ACC112 (cell line): ENCODE data around the gene FBP2.

Source experiments
- H2AFZ ChIP-seq: fragments of 200-600 bp; sonication (generic); one replicate; pipeline ENCODE4 v1.6.0; 2017; ENCODE audit warnings: antibody characterized with exemption, low read length; ENCODE audit not compliant: unreplicated experiment
- H3K27ac ChIP-seq: fragments of 200-600 bp; sonication (generic); 2 replicates; pipeline ENCODE4 v1.5.1; 2014; ENCODE audit warnings: low read depth, mild to moderate bottlenecking, antibody characterized with exemption, low read length, moderate library complexity
- H3K27me3 ChIP-seq: fragments of 200-600 bp; sonication (generic); 2 replicates; pipeline ENCODE4 v1.6.1; 2014; ENCODE audit warnings: mild to moderate bottlenecking, antibody characterized with exemption, low read length, moderate library complexity, mixed read lengths; ENCODE audit not compliant: insufficient read depth
- H3K36me3 ChIP-seq: fragments of 200-600 bp; sonication (generic); 2 replicates; pipeline ENCODE4 v1.6.1; 2016; ENCODE audit warnings: mild to moderate bottlenecking, antibody characterized with exemption, low read length, moderate library complexity, mixed read lengths; ENCODE audit not compliant: insufficient read depth
- H3K4me1 ChIP-seq: fragments of 200-600 bp; sonication (generic); one replicate; pipeline ENCODE4 v1.6.1; 2016; ENCODE audit warnings: low read length, mixed read lengths; ENCODE audit not compliant: insufficient read depth, unreplicated experiment, control insufficient read depth
- H3K4me3 ChIP-seq: fragments of 200-600 bp; sonication (generic); 2 replicates; pipeline ENCODE4 v1.5.1; 2014; ENCODE audit warnings: mild to moderate bottlenecking, low read depth, low read length
- H3K79me2 ChIP-seq: fragments of 200-600 bp; sonication (generic); one replicate; pipeline ENCODE4 v1.6.0; 2016; ENCODE audit warnings: low read length; ENCODE audit not compliant: control insufficient read depth, unreplicated experiment, insufficient read depth

FBP2 gene

GRCh38 chr9:94627287-94627686 lies 33.7 kb upstream of the FBP2 start:
- no peaks in the 10 kb centered on the region for H3K4me1 ChIP-seq
- no peak overlapping the region for H3K4me3 ChIP-seq
- H2AFZ ChIP-seq: no peak overlapping the region
- no peak overlapping the region for H3K27ac ChIP-seq
- H3K27me3 ChIP-seq: peaks cover 13% of the 10 kb centered on the region
- H3K36me3 ChIP-seq: no peaks in the 10 kb centered on the region
- no peaks in the 10 kb centered on the region for H3K79me2 ChIP-seq

DNA sequence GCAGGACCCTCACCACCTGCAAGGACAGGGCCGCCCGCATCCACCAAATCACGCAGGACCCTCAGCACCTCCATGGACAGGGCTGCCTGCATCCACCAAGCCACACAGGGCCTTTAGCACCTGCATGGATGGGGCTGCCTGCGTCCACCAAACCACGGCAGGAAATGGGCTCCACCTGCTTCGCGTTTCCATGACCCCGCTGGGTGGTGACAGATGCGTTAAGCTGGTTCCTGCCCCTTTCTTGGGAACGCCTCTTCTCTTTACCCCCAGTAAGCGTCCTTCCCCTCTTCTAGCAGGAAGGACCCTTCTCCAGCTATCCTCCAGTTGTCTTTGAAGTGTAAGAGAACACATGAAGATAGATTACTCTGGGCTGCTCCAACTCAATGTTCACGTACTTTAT lies 32.2 kb upstream of the FBP2 start:
- Histone ChIP-seq H3K36me3 (no peaks in the 10 kb centered on the region), H3K27me3 (0 out of 2 replicates have a peak, but pooled peaks cover 2% of the 10 kb centered on the region), H3K4me3 (no peak overlapping the region), H3K79me2 (no peaks in the 10 kb centered on the region), H3K4me1 (no peaks in the 10 kb centered on the region), H2AFZ (no peak overlapping the region), H3K27ac (no peak overlapping the region)

- H3K27me3 ChIP-seq: no peaks in the 10 kb centered on the region
- no peak overlapping the region for H2AFZ ChIP-seq
- H3K4me3 ChIP-seq: no peak overlapping the region
- no peak overlapping the region for H3K27ac ChIP-seq
- H3K36me3 ChIP-seq: no peaks in the 10 kb centered on the region
- H3K79me2 ChIP-seq: no peaks in the 10 kb centered on the region
- H3K4me1 ChIP-seq: no peaks in the 10 kb centered on the region
These were observed 31.0 kb upstream of the FBP2 start for GRCh38 chr9:94624629-94625028.

GRCh38 chr9:94623253-94623652 lies 29.6 kb upstream of the FBP2 start:
- Histone ChIP-seq H2AFZ (no peak overlapping the region), H3K79me2 (no peaks in the 10 kb centered on the region), H3K27me3 (no peaks in the 10 kb centered on the region), H3K4me3 (no peak overlapping the region), H3K36me3 (no peaks in the 10 kb centered on the region), H3K27ac (no peak overlapping the region), H3K4me1 (no peaks in the 10 kb centered on the region)

DNA sequence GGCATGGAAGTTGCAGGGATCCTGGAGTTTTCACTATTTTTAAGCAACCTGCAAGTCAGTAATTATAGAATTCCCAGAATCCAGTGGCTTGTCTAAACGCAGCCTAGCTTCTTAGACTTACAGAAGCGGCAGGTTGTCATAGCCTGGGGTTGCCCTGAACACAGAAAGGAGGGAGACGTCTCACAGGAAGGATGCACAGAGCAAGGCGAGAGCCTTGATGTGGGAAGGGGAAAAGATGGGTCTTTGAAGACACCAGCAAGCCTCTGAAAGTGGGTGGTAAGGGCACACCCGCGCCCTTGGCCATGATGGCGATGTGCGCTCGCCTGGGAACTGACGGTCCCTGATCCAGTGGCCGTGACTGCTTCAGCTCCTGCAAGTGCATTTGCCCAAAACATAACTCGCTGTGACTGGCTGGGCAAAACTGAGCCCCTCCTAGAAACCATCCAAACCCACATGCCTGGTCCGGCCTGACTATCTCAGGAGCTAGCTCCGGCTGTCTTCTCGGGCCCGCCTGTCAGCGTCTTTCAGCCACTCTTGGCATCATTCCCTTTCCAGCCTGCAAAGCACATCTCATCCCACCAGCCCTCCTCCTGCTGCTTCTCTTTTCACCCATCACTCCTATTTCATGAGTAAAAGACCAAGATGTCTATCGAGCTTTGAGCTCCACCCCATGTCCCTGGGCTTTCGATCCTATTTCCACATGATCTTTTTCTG lies 28.6 kb upstream of the FBP2 start:
- Histone ChIP-seq H3K4me3 (no peak overlapping the region), H3K4me1 (no peaks in the 10 kb centered on the region), H3K36me3 (no peaks in the 10 kb centered on the region), H2AFZ (no peak overlapping the region), H3K79me2 (no peaks in the 10 kb centered on the region), H3K27me3 (no peaks in the 10 kb centered on the region), H3K27ac (no peak overlapping the region)

- Histone ChIP-seq H3K79me2 (no peaks in the 10 kb centered on the region), H3K4me3 (no peak overlapping the region), H3K27me3 (no peaks in the 10 kb centered on the region), H2AFZ (no peak overlapping the region), H3K36me3 (no peaks in the 10 kb centered on the region), H3K4me1 (no peaks in the 10 kb centered on the region), H3K27ac (no peak overlapping the region)
These were observed 25.4 kb upstream of the FBP2 start for GRCh38 chr9:94619026-94619425.

DNA sequence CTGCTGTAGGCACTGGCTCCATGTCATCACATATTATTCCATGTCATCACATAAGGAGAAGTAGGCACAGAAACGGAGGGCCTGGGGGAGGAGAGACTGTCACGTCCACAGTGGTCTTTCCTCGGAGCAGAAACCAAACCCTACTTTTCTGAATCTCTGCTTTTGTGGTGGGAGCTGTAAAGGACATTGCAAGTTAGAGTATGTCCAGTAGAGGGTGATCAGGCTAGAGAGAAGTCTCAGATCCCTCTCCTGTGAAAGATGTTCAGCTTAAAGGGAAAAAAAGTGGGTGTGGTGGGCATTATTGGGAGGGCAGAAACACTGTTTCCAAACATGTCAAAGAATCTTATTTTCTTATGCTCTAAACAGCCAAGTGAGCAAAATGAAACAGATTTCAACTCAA lies 19.4 kb upstream of the FBP2 start:
- H3K79me2 ChIP-seq: no peaks in the 10 kb centered on the region

GRCh38 chr9:94612071-94612470 lies 18.4 kb upstream of the FBP2 start:
- no peaks in the 10 kb centered on the region for H3K4me1 ChIP-seq
- H3K79me2 ChIP-seq: no peaks in the 10 kb centered on the region
- H3K27ac ChIP-seq: no peak overlapping the region
- no peak overlapping the region for H3K4me3 ChIP-seq
- H3K36me3 ChIP-seq: no peaks in the 10 kb centered on the region
- H2AFZ ChIP-seq: no peak overlapping the region
- H3K27me3 ChIP-seq: peaks cover 17% of the 10 kb centered on the region; the same call in 1 of the 2 replicates

More for the DNA sequence above, 19.4 kb upstream of the FBP2 start:
- H3K4me1 ChIP-seq: no peaks in the 10 kb centered on the region
- peaks cover 11% of the 10 kb centered on the region; the same call in 1 of the 2 replicates for H3K27me3 ChIP-seq
- H2AFZ ChIP-seq: no peak overlapping the region
- H3K4me3 ChIP-seq: no peak overlapping the region
- H3K36me3 ChIP-seq: no peaks in the 10 kb centered on the region
- H3K27ac ChIP-seq: no peak overlapping the region

DNA sequence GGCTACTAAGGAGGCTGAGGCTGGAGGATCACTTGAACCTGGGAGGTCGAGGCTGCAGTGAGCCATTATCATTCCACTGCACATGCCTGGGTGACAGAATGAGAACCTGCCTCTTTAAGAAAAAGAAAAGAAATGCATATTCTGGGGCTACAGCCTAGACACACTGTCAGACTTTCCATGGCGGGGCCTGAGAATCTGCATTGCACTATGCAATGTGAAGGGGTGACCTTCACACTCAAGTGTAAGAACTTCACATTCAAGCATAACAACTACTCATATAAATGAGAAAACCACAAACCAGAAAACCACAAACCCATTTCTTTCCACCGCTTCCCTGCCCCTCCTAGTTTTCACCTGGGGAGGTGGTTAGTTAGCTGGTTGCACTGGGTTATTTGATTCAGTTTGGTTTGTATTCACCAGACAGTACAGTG lies 18.0 kb upstream of the FBP2 start:
- H3K36me3 ChIP-seq: no peaks in the 10 kb centered on the region
- no peak overlapping the region for H3K4me3 ChIP-seq
- H2AFZ ChIP-seq: no peak overlapping the region
- H3K27ac ChIP-seq: no peak overlapping the region
- no peaks in the 10 kb centered on the region for H3K4me1 ChIP-seq
- peaks cover 17% of the 10 kb centered on the region; the same call in 1 of the 2 replicates for H3K27me3 ChIP-seq
- H3K79me2 ChIP-seq: no peaks in the 10 kb centered on the region

- no peaks in the 10 kb centered on the region for H3K4me1 ChIP-seq
These were observed 16.6 kb upstream of the FBP2 start for GRCh38 chr9:94610181-94610606.

DNA sequence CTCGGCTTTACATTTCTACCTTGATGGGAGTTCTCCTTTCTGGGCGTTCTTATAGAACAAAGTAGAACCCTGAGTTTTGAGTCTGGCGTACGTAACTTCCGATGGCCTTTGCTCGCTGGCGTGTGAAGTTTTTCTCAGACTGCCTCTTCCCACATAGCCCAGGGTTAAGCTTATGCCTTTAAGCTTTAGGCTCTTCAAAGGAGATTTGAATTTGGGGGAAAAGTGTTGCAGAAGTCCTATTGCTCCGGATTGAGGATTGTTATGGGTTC lies 13.7 kb upstream of the FBP2 start:
- Histone ChIP-seq H3K27me3 (peaks cover 30% of the 10 kb centered on the region; the same call in 1 of the 2 replicates), H3K4me3 (no peak overlapping the region), H3K79me2 (no peaks in the 10 kb centered on the region), H3K4me1 (no peaks in the 10 kb centered on the region), H2AFZ (no peak overlapping the region), H3K36me3 (no peaks in the 10 kb centered on the region), H3K27ac (no peak overlapping the region)

More at GRCh38 chr9:94610181-94610606, 16.6 kb upstream of the FBP2 start:
- peaks cover 26% of the 10 kb centered on the region; the same call in 1 of the 2 replicates for H3K27me3 ChIP-seq
- no peaks in the 10 kb centered on the region for H3K36me3 ChIP-seq
- H2AFZ ChIP-seq: no peak overlapping the region
- no peaks in the 10 kb centered on the region for H3K79me2 ChIP-seq
- H3K27ac ChIP-seq: no peak overlapping the region
- H3K4me3 ChIP-seq: no peak overlapping the region
